HFF-Myc (cell line): ENCODE results near the gene ZSCAN5C.

Experiments used
- DNase-seq: peaks from one replicate; pipeline ENCODE4 v3.0.0-alpha.2; 2011; ENCODE audit warnings: low read depth; ENCODE audit errors: extremely low read depth
- H3K4me3 ChIP-seq: replicated peaks from 2 replicates; pipeline ENCODE4 v1.5.1; 2011; ENCODE audit warnings: low read depth, mild to moderate bottlenecking, control low read depth, low read length
- TF ChIP-seq, protein P1 (sequence below): IDR thresholded peaks from 2 replicates; pipeline ENCODE4 v1.5.1; 2012; ENCODE audit warnings: mild to moderate bottlenecking, low read depth, low read length, control low read depth; ENCODE audit errors: missing control alignments

The ZSCAN5C gene, protein sequence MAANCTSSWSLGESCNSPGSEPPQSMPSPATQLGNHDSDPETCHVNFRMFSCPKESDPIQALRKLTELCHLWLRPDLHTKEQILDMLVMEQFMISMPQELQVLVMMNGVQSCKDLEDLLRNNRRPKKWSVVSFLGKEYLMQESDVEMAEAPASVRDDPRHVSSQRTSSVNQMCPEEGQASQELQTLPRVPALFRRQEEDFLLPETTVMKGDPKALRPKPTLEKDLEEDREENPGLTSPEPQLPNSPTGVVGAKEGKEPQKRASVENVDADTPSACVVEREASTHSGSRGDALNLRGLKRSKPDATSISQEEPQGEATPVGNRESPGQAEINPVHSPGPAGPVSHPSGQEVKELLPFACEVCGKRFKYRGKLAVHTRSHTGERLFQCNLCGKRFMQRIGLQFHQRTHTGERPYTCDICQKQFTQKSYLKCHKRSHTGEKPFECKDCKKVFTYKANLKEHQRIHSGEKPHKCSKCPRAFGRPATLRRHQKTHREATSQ

DNA sequence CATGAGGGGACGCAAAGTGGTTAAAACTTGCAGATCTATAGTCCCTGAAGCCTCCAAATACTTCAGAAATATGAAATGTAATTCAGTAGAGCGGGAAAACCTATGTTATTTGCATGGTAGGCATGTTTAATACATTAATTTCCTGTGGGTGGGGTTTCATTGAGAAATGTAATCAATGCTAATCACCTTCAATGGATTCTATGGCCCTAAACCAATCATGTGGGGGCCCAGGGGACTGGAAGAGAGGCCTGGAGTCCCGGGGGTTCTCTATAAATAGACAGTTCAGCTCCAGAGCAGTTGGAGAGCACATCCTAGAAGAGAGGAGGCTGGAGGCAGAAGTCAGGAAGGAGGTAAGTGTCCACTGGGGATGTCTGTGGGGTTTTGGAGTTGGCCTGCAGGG is at the start of gene ZSCAN5C:
ZSCAN5C (plus strand) TSS at position 301 of the 400 bp plus-strand sequence. CDS start 3,641 bp downstream, outside the sequence.
- no peak within 1 kb of the TSS for H3K4me3 ChIP-seq
- no peak for DNase-seq
- TF ChIP-seq, protein P1, sequence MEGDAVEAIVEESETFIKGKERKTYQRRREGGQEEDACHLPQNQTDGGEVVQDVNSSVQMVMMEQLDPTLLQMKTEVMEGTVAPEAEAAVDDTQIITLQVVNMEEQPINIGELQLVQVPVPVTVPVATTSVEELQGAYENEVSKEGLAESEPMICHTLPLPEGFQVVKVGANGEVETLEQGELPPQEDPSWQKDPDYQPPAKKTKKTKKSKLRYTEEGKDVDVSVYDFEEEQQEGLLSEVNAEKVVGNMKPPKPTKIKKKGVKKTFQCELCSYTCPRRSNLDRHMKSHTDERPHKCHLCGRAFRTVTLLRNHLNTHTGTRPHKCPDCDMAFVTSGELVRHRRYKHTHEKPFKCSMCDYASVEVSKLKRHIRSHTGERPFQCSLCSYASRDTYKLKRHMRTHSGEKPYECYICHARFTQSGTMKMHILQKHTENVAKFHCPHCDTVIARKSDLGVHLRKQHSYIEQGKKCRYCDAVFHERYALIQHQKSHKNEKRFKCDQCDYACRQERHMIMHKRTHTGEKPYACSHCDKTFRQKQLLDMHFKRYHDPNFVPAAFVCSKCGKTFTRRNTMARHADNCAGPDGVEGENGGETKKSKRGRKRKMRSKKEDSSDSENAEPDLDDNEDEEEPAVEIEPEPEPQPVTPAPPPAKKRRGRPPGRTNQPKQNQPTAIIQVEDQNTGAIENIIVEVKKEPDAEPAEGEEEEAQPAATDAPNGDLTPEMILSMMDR: no peak

DNA sequence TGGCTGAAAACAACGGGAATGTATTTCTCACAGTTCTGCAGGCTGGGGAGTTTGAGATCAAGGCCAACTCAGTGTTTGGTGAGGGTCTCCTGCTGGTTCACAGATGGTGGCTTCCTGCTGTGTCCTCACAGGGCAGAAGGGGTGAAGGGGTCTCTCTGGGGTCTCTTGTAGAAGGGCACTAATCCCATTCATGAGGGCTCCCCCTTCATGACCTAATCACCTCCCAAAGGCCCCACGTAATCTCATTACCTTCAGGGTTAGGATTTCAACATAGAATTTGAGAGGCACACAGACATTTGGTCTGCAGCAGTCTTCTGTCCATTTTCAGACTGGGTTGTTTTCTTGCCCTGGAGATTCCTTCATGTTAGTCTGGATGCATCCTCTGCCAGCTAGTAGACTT is 49.4 kb upstream of the ZSCAN5C start:
- TF ChIP-seq, protein P1: no peak
- no peak for DNase-seq
- H3K4me3 ChIP-seq: no peak overlapping the region

DNA sequence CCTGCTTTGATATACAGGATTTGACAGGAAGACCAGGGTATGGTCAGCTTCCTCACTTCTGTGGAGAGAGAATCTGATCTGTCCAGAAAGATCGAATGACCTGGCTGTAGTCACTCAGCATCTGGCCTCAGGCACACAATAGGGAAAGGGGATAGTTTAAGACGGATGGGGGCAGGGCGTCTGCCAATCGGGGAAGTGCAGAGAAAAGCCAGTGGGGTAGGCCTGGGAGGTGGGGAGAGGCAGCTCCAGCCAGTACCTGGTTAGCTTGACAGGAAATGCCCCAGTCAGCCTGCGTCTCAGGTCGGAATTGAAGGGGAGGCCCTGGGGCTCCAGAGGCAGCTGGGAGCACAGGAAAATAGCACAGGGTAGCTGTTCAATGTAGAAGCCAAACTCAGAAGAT is 48.6 kb upstream of the ZSCAN5C start:
- no peak for DNase-seq
- TF ChIP-seq, protein P1: no peak
- H3K4me3 ChIP-seq: no peak overlapping the region

DNA sequence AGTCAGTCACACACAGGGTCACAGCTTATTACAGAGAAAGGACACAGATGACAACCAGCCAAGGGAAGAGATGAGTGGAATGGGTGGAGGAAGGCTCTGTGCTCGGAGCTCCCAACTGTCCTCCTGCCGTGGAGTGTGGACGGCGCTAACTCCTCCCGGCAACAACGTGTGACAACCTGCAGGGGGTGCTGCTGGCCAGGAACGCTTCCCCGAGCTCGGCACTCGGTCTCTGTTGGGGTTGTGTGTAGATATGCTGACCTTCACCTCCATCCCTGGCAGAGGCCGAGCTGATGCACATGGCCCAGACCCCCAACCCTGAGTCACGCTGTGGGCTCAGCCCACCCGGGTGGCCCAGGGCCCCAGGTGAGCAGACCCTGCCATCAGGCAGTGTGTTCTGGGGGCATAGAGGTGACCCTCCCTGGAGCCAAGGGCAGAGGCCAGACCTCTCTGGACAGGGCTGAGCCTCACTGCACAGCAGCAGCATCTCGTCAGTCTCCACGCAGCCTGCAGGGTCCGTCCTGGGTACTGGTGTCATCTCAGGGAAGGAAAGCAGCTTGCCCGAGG is 46.9 kb upstream of the ZSCAN5C start:
- H3K4me3 ChIP-seq: no peak overlapping the region
- DNase-seq: no peak
- TF ChIP-seq, protein P1: peak; percentile 48

DNA sequence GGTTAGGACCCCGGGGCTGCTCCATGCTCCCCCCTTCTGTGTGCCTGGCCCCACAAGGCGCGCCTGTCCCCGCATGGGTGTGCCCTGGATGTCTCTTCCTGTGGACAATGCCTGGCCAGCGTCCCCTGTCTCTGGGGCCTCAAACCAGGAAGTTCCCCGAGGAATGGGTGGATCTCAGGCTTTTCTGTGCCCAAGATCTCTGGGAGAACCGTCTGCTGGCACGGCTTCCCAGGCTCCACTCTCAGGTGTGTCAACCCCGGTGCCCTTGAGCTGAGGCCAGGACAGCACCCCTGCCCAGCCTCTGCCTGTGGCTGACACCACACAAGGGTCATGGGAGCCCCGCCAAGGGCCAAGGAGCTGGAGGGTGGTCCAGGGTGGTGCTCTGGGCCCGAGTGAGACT is 45.3 kb upstream of the ZSCAN5C start:
- TF ChIP-seq, protein P1: no peak
- DNase-seq: no peak
- no peak overlapping the region for H3K4me3 ChIP-seq

DNA sequence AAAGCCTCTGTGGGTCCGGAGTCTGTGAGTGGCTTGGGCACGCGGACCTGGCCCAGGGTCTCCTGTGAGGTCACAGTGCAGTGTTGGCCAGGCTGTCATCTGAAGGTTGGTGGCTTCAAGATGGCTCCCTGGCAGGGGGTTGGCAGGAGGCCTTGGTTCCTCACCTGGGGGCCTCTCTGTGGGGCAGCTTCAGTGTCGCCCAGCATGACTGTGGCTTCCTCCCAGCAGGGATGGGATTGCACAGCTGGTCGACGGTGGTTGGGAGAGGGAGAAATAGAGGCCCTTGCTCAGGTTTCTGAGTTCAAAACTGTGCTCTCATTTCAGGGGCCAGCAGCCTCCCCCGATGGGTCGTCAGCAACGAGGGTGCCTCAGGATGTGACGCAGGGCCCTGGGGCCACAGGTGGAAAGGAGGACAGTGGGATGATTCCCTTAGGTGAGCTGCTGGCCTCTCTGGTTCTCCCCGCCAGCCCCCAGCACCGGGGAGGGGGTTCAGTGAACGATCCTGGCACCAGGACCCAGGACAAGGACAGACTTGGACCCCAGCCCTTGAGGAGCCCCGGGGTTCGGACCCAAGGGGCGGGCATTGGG is 43.8 kb upstream of the ZSCAN5C start:
- TF ChIP-seq, protein P1: no peak
- no peak overlapping the region for H3K4me3 ChIP-seq
- no peak for DNase-seq
